HEK293 (cell line): ENCODE data around the gene XRCC6.
"Not testable (repeated sequence)": the region's sequence is repeated elsewhere in the genome, so short reads cannot be mapped to it uniquely, and the experiment has no call there.

Source experiments
- CTCF ChIA-PET: fragments of 350-600 bp; formaldehyde crosslinking; extraction: SDS; loops from one replicate; lab custom pipeline; 2021; ENCODE audit warnings: antibody characterized with exemption; lab: Yijun Ruan, JAX
- POLR2A ChIA-PET: fragments of 300-600 bp; formaldehyde crosslinking; extraction: SDS; loops from one replicate; lab custom pipeline; 2020; ENCODE audit warnings: antibody characterized with exemption, inconsistent platforms; lab: Yijun Ruan, JAX
- H3K27ac ChIP-seq: fragments of 200-500 bp; sonication (Bioruptor generic); 2 replicates; pipeline ENCODE4 v1.5.1; 2014; ENCODE audit warnings: low read depth, low read length, control low read depth, inconsistent platforms; ENCODE audit errors: extremely low read depth
- H3K36me3 ChIP-seq, 2 experiments: fragments of 200-500 bp in 1 of 2; sonication (Bioruptor generic) in 1 of 2; 1 replicate in 1 of 2; 2 replicates in 1 of 2; pipeline ENCODE4 v1.5.1; 2014 to 2017; ENCODE audit warnings: inconsistent platforms in 2 of 2, low read length in 2 of 2; ENCODE audit not compliant: control insufficient read depth in 2 of 2, insufficient read depth in 1 of 2
- H3K4me1 ChIP-seq: fragments of 200-500 bp; sonication (Bioruptor generic); 2 replicates; pipeline ENCODE4 v1.5.1; 2014; ENCODE audit warnings: mild to moderate bottlenecking, low read length, inconsistent platforms; ENCODE audit not compliant: control insufficient read depth, insufficient read depth
- H3K4me3 ChIP-seq: 2 replicates; pipeline ENCODE4 v1.5.1; 2011; ENCODE audit warnings: low read depth, mild to moderate bottlenecking, control low read depth, low read length, moderate library complexity
- H3K9me3 ChIP-seq: fragments of 200-500 bp; sonication (Bioruptor generic); 2 replicates; pipeline ENCODE4 v1.5.1; 2014; ENCODE audit warnings: low read depth, low read length, inconsistent platforms; ENCODE audit not compliant: control insufficient read depth, insufficient read depth
- GFI1B ChIP-seq: fragments of 450-650 bp; formaldehyde crosslinking; IDR thresholded peaks from 2 replicates; pipeline ENCODE4 v1.5.1; 2016; ENCODE audit warnings: missing biosample characterization, missing genetic modification characterization
- GLIS1 ChIP-seq: fragments of 450-650 bp; formaldehyde crosslinking; IDR thresholded peaks from 2 replicates; pipeline ENCODE4 v1.5.1; 2016; ENCODE audit warnings: missing biosample characterization, missing genetic modification characterization
- KLF10 ChIP-seq: fragments of 450-650 bp; IDR thresholded peaks from 2 replicates; pipeline ENCODE4 v1.5.1; 2018; ENCODE audit warnings: missing biosample characterization, mild to moderate bottlenecking, missing genetic modification characterization
- MEIS1 ChIP-seq: sonication (generic); formaldehyde crosslinking; IDR thresholded peaks from 2 replicates; pipeline ENCODE4 v1.8.1; 2022; ENCODE audit warnings: missing genetic modification reagents, mild to moderate bottlenecking, borderline replicate concordance
- SCRT2 ChIP-seq: fragments of 450-650 bp; formaldehyde crosslinking; IDR thresholded peaks from 2 replicates; pipeline ENCODE4 v1.5.1; 2016; ENCODE audit warnings: missing biosample characterization, missing genetic modification characterization
- TCF7L2 ChIP-seq: IDR thresholded peaks from 2 replicates; pipeline ENCODE4 v1.6.1; 2011; ENCODE audit warnings: low read depth, mild to moderate bottlenecking, inconsistent platforms, low read length, moderate library complexity, borderline replicate concordance
- ZNF10 ChIP-seq: fragments of 450-650 bp; formaldehyde crosslinking; IDR thresholded peaks from 2 replicates; pipeline ENCODE4 v1.5.1; 2017; ENCODE audit warnings: missing biosample characterization, missing genetic modification characterization
- ZNF138 ChIP-seq: fragments of 450-650 bp; formaldehyde crosslinking; IDR thresholded peaks from 2 replicates; pipeline ENCODE4 v1.5.1; 2016; ENCODE audit warnings: missing biosample characterization, missing genetic modification characterization, borderline replicate concordance
- ZNF2 ChIP-seq: fragments of 450-650 bp; formaldehyde crosslinking; IDR thresholded peaks from 2 replicates; pipeline ENCODE4 v1.5.1; 2016; ENCODE audit warnings: missing biosample characterization, missing genetic modification characterization
- ZNF335 ChIP-seq: fragments of 450-650 bp; formaldehyde crosslinking; conservative IDR thresholded peaks from 2 replicates; pipeline ENCODE4 v1.5.1; 2016; ENCODE audit warnings: missing biosample characterization, missing genetic modification characterization
- ZNF350 ChIP-seq: fragments of 450-650 bp; formaldehyde crosslinking; IDR thresholded peaks from 2 replicates; pipeline ENCODE4 v1.5.0; 2017; ENCODE audit warnings: missing biosample characterization, mild to moderate bottlenecking, missing genetic modification characterization
- ZNF366 ChIP-seq: fragments of 450-650 bp; formaldehyde crosslinking; conservative IDR thresholded peaks from 2 replicates; pipeline ENCODE4 v1.5.1; 2016; ENCODE audit warnings: missing biosample characterization, missing genetic modification characterization
- ZNF473 ChIP-seq: fragments of 450-650 bp; formaldehyde crosslinking; IDR thresholded peaks from 2 replicates; pipeline ENCODE4 v1.5.1; 2017; ENCODE audit warnings: missing biosample characterization, missing genetic modification characterization
- ZNF555 ChIP-seq: fragments of 450-650 bp; formaldehyde crosslinking; conservative IDR thresholded peaks from 2 replicates; pipeline ENCODE4 v1.5.1; 2017; ENCODE audit warnings: missing biosample characterization, mild to moderate bottlenecking, missing genetic modification characterization, inconsistent platforms
- ZNF560 ChIP-seq: fragments of 450-650 bp; formaldehyde crosslinking; IDR thresholded peaks from 2 replicates; pipeline ENCODE4 v1.5.1; 2017; ENCODE audit warnings: missing biosample characterization, missing genetic modification characterization, borderline replicate concordance
- ZNF571 ChIP-seq: fragments of 450-650 bp; formaldehyde crosslinking; IDR thresholded peaks from 2 replicates; pipeline ENCODE4 v1.5.0; 2017; ENCODE audit warnings: missing biosample characterization, missing genetic modification characterization
- ZNF610 ChIP-seq: fragments of 450-650 bp; formaldehyde crosslinking; IDR thresholded peaks from 2 replicates; pipeline ENCODE4 v1.5.1; 2016; ENCODE audit warnings: missing biosample characterization, missing genetic modification characterization, borderline replicate concordance
- ZNF629 ChIP-seq: fragments of 450-650 bp; formaldehyde crosslinking; IDR thresholded peaks from 2 replicates; pipeline ENCODE4 v1.5.1; 2017; ENCODE audit warnings: missing biosample characterization, missing genetic modification characterization
- ZNF768 ChIP-seq: fragments of 450-650 bp; formaldehyde crosslinking; IDR thresholded peaks from 2 replicates; pipeline ENCODE4 v1.5.1; 2018; ENCODE audit warnings: missing biosample characterization, mild to moderate bottlenecking, missing genetic modification characterization
- ZNF776 ChIP-seq: fragments of 450-650 bp; formaldehyde crosslinking; IDR thresholded peaks from 2 replicates; pipeline ENCODE4 v1.5.0; 2017; ENCODE audit warnings: missing biosample characterization, missing genetic modification characterization, borderline replicate concordance
- ZNF785 ChIP-seq: fragments of 450-650 bp; formaldehyde crosslinking; IDR thresholded peaks from 2 replicates; pipeline ENCODE4 v1.5.1; 2016; ENCODE audit warnings: missing biosample characterization, missing genetic modification characterization
- ZSCAN16 ChIP-seq: fragments of 450-650 bp; formaldehyde crosslinking; IDR thresholded peaks from 2 replicates; pipeline ENCODE4 v1.5.1; 2016; ENCODE audit warnings: missing biosample characterization, missing genetic modification characterization
- ZXDB ChIP-seq: fragments of 450-650 bp; formaldehyde crosslinking; IDR thresholded peaks from 2 replicates; pipeline ENCODE4 v1.5.1; 2016; ENCODE audit warnings: missing biosample characterization, missing genetic modification characterization
- TF ChIP-seq, protein P1 (sequence below): fragments of 450-650 bp; formaldehyde crosslinking; IDR thresholded peaks from 2 replicates; pipeline ENCODE4 v1.5.1; 2016; ENCODE audit warnings: missing biosample characterization, missing genetic modification characterization
- TF ChIP-seq, protein P2 (sequence below): fragments of 450-650 bp; formaldehyde crosslinking; IDR thresholded peaks from 2 replicates; pipeline ENCODE4 v1.5.1; 2016; ENCODE audit warnings: missing biosample characterization, missing genetic modification characterization, low read depth
- TF ChIP-seq, protein P3 (sequence below): fragments of 450-650 bp; formaldehyde crosslinking; IDR thresholded peaks from 2 replicates; pipeline ENCODE4 v1.5.1; 2016; ENCODE audit warnings: missing biosample characterization, missing genetic modification characterization

The XRCC6 gene

DNA sequence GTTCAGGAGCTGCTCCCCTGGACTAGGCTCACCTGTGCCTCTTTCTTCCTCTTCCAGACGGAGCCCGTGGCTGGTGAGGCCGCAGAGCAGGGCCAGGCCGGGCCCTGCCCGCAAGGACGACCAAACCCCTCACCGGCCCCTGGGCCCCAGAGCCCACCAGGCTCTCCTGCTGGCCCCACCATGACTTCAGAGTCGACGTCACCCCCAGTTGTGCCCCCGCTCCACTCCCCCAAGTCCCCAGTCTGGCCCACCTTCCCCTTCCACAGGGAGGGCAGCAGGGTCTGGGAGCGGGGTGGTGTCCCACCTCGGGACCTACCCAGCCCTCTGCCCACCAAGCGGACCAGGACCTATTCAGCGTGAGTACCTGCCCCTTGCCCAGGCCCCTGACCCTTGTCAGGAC lies 49.3 kb upstream of the XRCC6 start:
- Histone ChIP-seq H3K4me3 (no peak overlapping the region), H3K9me3 (no peaks in the 10 kb centered on the region), H3K36me3 (peaks cover 0 to 22% of the 10 kb centered on the region in 2 experiments; a peak in 1 of 3 replicates), H3K4me1 (no peaks in the 10 kb centered on the region), H3K27ac (no peak overlapping the region)
- no peak for TF ChIP-seq TCF7L2
- no peak for TF ChIP-seq SCRT2
- no peak for TF ChIP-seq ZNF350
- TF ChIP-seq, protein P1, sequence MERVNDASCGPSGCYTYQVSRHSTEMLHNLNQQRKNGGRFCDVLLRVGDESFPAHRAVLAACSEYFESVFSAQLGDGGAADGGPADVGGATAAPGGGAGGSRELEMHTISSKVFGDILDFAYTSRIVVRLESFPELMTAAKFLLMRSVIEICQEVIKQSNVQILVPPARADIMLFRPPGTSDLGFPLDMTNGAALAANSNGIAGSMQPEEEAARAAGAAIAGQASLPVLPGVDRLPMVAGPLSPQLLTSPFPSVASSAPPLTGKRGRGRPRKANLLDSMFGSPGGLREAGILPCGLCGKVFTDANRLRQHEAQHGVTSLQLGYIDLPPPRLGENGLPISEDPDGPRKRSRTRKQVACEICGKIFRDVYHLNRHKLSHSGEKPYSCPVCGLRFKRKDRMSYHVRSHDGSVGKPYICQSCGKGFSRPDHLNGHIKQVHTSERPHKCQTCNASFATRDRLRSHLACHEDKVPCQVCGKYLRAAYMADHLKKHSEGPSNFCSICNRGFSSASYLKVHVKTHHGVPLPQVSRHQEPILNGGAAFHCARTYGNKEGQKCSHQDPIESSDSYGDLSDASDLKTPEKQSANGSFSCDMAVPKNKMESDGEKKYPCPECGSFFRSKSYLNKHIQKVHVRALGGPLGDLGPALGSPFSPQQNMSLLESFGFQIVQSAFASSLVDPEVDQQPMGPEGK (tag by site-specific recombination) = no peak
- no peak for TF ChIP-seq MEIS1 (CRISPR knock-in tag)
- no peak for TF ChIP-seq ZNF629 (tag by site-specific recombination)
- TF ChIP-seq ZNF768 = no peak
- no peak for TF ChIP-seq ZNF555 (tag by site-specific recombination)
- TF ChIP-seq ZNF473 = no peak
- TF ChIP-seq ZNF2 (tag by site-specific recombination) = no peak
- TF ChIP-seq GLIS1 (tag by site-specific recombination) = no peak
- TF ChIP-seq GFI1B (tag by site-specific recombination) = no peak
- TF ChIP-seq ZNF571 (tag by site-specific recombination) = no peak
- TF ChIP-seq ZSCAN16 (tag by site-specific recombination) = no peak
- no peak for TF ChIP-seq ZNF138
- no peak for TF ChIP-seq ZXDB (tag by site-specific recombination)
- no peak for TF ChIP-seq ZNF366 (tag by site-specific recombination)
- TF ChIP-seq KLF10 (tag by site-specific recombination) = no peak
- no peak for TF ChIP-seq ZNF610 (tag by site-specific recombination)
- ChIA-PET POLR2A (interaction anchor here (9.9 kb wide), 1 partner anchor 18 kb away, joined by 85 read pairs; the partner anchor contains the start of gene PMM1), CTCF (no interaction called here)

DNA sequence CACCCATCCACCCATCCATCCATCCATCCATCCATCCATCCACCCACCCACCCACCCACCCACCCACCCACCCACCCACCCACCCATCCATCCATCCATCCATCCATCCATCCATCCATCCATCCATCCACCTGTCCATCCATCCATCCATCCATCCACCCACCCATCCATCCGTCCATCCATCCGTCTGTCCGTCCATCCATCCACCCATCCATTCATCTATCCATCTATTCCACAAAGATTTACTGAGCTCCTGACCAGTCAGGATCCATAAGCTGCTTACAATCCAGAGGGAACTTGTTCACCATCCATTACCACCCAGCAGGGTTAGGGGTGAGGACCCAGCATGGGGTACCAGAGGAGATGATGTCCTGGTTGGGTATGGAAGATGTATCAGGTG lies 48.8 kb upstream of the XRCC6 start:
- H3K9me3 ChIP-seq, H3K4me1 ChIP-seq, H3K4me3 ChIP-seq, H3K27ac ChIP-seq: not testable (repeated sequence)
- TF ChIP-seq ZNF366 (tag by site-specific recombination) = peak; percentile 91
- POLR2A ChIA-PET = interaction anchor here (1.2 to 9.9 kb wide), 3 partner anchors 10 to 49 kb away, joined by 3 to 85 read pairs (median 6); partner anchors contain the start of genes PMM1 and XRCC6
- CTCF ChIA-PET = interaction anchor here (0.9 to 1.0 kb wide), 2 partner anchors 24 to 422 kb away, joined by 3 read pairs; no protein-coding TSS in a partner anchor
- peaks cover 0 to 27% of the 10 kb centered on the region in 2 experiments; a peak in 1 of 3 replicates for H3K36me3 ChIP-seq

GRCh38 chr22:41573677-41574076 lies 47.4 kb upstream of the XRCC6 start:
- no peak overlapping the region for H3K4me3 ChIP-seq
- H3K36me3 ChIP-seq = peaks cover 0 to 41% of the 10 kb centered on the region in 2 experiments; a peak in 1 of 3 replicates
- ChIA-PET CTCF (interaction anchor here (0.6 to 0.8 kb wide), 2 partner anchors 102 to 171 kb away, joined by 3 read pairs; no protein-coding TSS in a partner anchor), POLR2A (interaction anchor here (1.2 to 9.9 kb wide), 4 partner anchors 9 to 47 kb away, joined by 3 to 85 read pairs (median 8); partner anchors contain the start of genes CSDC2, PMM1 and XRCC6)
- H3K4me1 ChIP-seq = no peaks in the 10 kb centered on the region
- no peak overlapping the region for H3K27ac ChIP-seq
- no peaks in the 10 kb centered on the region for H3K9me3 ChIP-seq
- TF ChIP-seq ZNF560 (tag by site-specific recombination) (no peak), ZNF10 (tag by site-specific recombination) (no peak), ZNF785 (tag by site-specific recombination) (no peak), ZNF776 (tag by site-specific recombination) (no peak), ZNF335 (tag by site-specific recombination) (no peak)
- TF ChIP-seq, protein P2, sequence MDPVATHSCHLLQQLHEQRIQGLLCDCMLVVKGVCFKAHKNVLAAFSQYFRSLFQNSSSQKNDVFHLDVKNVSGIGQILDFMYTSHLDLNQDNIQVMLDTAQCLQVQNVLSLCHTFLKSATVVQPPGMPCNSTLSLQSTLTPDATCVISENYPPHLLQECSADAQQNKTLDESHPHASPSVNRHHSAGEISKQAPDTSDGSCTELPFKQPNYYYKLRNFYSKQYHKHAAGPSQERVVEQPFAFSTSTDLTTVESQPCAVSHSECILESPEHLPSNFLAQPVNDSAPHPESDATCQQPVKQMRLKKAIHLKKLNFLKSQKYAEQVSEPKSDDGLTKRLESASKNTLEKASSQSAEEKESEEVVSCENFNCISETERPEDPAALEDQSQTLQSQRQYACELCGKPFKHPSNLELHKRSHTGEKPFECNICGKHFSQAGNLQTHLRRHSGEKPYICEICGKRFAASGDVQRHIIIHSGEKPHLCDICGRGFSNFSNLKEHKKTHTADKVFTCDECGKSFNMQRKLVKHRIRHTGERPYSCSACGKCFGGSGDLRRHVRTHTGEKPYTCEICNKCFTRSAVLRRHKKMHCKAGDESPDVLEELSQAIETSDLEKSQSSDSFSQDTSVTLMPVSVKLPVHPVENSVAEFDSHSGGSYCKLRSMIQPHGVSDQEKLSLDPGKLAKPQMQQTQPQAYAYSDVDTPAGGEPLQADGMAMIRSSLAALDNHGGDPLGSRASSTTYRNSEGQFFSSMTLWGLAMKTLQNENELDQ = no peak
- TF ChIP-seq, protein P3, sequence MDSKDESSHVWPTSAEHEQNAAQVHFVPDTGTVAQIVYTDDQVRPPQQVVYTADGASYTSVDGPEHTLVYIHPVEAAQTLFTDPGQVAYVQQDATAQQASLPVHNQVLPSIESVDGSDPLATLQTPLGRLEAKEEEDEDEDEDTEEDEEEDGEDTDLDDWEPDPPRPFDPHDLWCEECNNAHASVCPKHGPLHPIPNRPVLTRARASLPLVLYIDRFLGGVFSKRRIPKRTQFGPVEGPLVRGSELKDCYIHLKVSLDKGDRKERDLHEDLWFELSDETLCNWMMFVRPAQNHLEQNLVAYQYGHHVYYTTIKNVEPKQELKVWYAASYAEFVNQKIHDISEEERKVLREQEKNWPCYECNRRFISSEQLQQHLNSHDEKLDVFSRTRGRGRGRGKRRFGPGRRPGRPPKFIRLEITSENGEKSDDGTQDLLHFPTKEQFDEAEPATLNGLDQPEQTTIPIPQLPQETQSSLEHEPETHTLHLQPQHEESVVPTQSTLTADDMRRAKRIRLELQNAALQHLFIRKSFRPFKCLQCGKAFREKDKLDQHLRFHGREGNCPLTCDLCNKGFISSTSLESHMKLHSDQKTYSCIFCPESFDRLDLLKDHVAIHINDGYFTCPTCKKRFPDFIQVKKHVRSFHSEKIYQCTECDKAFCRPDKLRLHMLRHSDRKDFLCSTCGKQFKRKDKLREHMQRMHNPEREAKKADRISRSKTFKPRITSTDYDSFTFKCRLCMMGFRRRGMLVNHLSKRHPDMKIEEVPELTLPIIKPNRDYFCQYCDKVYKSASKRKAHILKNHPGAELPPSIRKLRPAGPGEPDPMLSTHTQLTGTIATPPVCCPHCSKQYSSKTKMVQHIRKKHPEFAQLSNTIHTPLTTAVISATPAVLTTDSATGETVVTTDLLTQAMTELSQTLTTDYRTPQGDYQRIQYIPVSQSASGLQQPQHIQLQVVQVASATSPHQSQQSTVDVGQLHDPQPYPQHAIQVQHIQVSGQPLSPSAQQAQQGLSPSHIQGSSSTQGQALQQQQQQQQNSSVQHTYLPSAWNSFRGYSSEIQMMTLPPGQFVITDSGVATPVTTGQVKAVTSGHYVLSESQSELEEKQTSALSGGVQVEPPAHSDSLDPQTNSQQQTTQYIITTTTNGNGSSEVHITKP (tag by site-specific recombination) = no peak
